Breast epithelium (tissue), 4 donors: ENCODE measurements around the gene GPR142. TPM values are rescaled to one million over a fixed set of nuclear protein-coding genes. Genes with fewer than 3 reads are reported as not detected.

Source experiments
- DNase-seq, 2 donors: peaks; one replicate each; pipeline ENCODE4 v3.0.0-alpha.2; 2019; ENCODE audit warnings: low spot score in 2 of 2
- H3K27ac ChIP-seq, 2 donors: fragments of 200-600 bp; sonication (generic) in 1 of 2; one replicate each; pipeline ENCODE4 v1.5.1; 2016 to 2019; ENCODE audit warnings: mild to moderate bottlenecking in 1 of 2
- H3K27me3 ChIP-seq, 2 donors: fragments of 200-600 bp; sonication (generic) in 1 of 2; one replicate each; pipeline versions ENCODE4 v1.5.1 to v1.6.0; 2017 to 2019; ENCODE audit warnings: control low read depth in 1 of 2, mild to moderate bottlenecking in 1 of 2
- H3K36me3 ChIP-seq: fragments of 200-600 bp; one replicate; pipeline ENCODE4 v1.5.1; 2019
- H3K4me1 ChIP-seq, 2 donors: fragments of 200-600 bp; sonication (generic); one replicate each; pipeline ENCODE4 v1.5.1; 2016 to 2019; ENCODE audit warnings: control low read depth in 1 of 2
- H3K4me3 ChIP-seq, 3 donors: fragments of 200-600 bp; sonication (generic); 1 replicate in 2 of 3; 2 replicates in 1 of 3; pipeline ENCODE4 v1.5.1; 2016 to 2019; ENCODE audit warnings: mild to moderate bottlenecking in 3 of 3, moderate library complexity in 2 of 3
- H3K9me3 ChIP-seq, 2 donors: fragments of 200-600 bp; sonication (generic) in 1 of 2; one replicate each; pipeline ENCODE4 v1.5.1; 2016 to 2019; ENCODE audit warnings: control low read depth in 1 of 2
- POLR2A ChIP-seq: fragments of 450-650 bp; IDR thresholded peaks from one replicate; pipeline ENCODE4 v1.6.1; 2016; ENCODE audit warnings: antibody characterized with exemption, mild to moderate bottlenecking, moderate library complexity
- POLR2AphosphoS5 ChIP-seq, 3 donors: sonication (generic); formaldehyde crosslinking; IDR thresholded peaks; one replicate each; pipeline ENCODE4 v1.6.1; 2017; ENCODE audit warnings: antibody characterized with exemption in 3 of 3
- intact Hi-C: fragments of 100-400 bp; cut with DNase I; formaldehyde crosslinking; loops from one replicate; pipeline ENCODE4 v1.15.1; 2023; ENCODE audit warnings: low total_unique reads
- total RNA-seq, 3 donors: library from RNA; depleted of rRNA; stranded (reverse); fragments of >200 nt; gene quantifications; one replicate each; pipeline ENCODE4 v1.1.0, GENCODE V29; 2016
- TF ChIP-seq, protein P1 (sequence below), 3 donors: fragments of 450-650 bp; IDR thresholded peaks; one replicate each; pipeline ENCODE4 v1.5.1; 2016 to 2017; ENCODE audit warnings: antibody characterized with exemption in 3 of 3, mild to moderate bottlenecking in 3 of 3, moderate library complexity in 3 of 3

Gene GPR142
- total RNA-seq, 3 donors from 2014 or later: not detected

DNA sequence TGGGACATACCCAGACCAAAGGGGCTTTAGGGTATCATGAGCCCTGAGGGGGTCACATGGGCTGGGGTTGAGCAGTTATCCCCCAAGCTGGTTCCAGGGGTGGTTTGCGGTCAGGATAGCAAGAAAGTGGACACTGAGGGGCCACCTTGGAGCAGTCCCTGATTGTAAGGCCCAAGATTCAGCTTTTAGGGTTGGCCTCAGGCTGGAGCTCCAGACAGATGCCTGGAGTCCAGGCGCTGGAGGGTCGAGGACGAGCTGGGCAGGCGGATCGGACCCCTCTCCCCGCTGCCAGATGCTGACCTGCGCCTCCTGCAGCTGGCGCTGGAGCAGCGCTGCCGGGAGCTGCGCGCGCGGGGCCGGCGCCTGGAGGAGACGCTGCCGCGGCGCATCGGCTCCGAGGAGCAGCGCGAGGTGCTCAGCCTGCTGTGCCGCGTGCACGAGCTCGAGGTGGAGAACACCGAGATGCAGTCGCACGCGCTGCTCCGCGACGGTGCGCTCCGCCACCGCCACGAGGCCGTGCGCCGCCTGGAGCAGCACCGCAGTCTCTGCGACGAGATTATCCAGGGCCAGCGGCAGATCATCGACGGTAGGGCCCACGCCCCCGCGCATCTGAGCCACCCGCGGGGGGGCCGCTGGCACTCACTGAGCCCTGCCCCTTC, 15.6 kb upstream of the GPR142 start:
- Histone ChIP-seq H3K4me3 (no peak overlapping the region), H3K4me1 (no peaks in the 10 kb centered on the region), H3K36me3 (no peaks in the 10 kb centered on the region), H3K9me3 (no peaks in the 10 kb centered on the region), H3K27ac (no peak overlapping the region), H3K27me3 (peaks cover 3 to 73% of the 10 kb centered on the region in 2 donors)
- TF ChIP-seq POLR2A (no peak), POLR2AphosphoS5 (IDR thresholded peaks at IDR 0.05) (no peak)
- TF ChIP-seq, protein P1, sequence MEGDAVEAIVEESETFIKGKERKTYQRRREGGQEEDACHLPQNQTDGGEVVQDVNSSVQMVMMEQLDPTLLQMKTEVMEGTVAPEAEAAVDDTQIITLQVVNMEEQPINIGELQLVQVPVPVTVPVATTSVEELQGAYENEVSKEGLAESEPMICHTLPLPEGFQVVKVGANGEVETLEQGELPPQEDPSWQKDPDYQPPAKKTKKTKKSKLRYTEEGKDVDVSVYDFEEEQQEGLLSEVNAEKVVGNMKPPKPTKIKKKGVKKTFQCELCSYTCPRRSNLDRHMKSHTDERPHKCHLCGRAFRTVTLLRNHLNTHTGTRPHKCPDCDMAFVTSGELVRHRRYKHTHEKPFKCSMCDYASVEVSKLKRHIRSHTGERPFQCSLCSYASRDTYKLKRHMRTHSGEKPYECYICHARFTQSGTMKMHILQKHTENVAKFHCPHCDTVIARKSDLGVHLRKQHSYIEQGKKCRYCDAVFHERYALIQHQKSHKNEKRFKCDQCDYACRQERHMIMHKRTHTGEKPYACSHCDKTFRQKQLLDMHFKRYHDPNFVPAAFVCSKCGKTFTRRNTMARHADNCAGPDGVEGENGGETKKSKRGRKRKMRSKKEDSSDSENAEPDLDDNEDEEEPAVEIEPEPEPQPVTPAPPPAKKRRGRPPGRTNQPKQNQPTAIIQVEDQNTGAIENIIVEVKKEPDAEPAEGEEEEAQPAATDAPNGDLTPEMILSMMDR (IDR thresholded peaks at IDR 0.05): no peak
- intact Hi-C loops: no loop called here
- DNase-seq: no peak

GRCh38 chr17:74353446-74354060, 13.8 kb upstream of the GPR142 start:
- TF ChIP-seq, protein P1 (IDR thresholded peaks at IDR 0.05): no peak
- no peak for TF ChIP-seq POLR2A
- TF ChIP-seq POLR2AphosphoS5 (IDR thresholded peaks at IDR 0.05): no peak
- intact Hi-C loops: no loop called here
- Histone ChIP-seq H3K27ac (no peak overlapping the region), H3K9me3 (no peaks in the 10 kb centered on the region), H3K4me1 (no peaks in the 10 kb centered on the region), H3K36me3 (no peaks in the 10 kb centered on the region), H3K4me3 (no peak overlapping the region), H3K27me3 (peaks cover 3 to 87% of the 10 kb centered on the region in 2 donors)
- no peak for DNase-seq

DNA sequence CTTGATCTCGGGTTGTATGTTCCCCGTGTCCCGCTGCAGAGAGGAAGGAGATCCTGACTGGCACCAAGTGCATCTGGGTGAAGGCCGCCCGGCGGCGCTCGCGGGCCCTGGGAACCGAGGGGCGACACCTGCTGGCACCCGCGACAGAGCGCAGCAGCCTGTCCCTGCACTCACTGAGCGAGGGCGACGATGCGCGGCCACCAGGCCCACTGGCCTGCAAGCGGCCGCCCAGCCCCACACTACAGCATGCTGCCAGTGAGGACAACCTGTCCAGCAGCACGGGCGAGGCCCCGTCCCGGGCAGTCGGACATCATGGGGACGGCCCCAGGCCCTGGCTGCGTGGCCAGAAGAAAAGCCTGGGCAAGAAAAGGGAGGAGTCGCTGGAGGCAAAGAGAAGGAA, 13.2 kb upstream of the GPR142 start:
- H3K9me3 ChIP-seq: no peaks in the 10 kb centered on the region
- H3K27ac ChIP-seq: no peak overlapping the region
- no peaks in the 10 kb centered on the region for H3K4me1 ChIP-seq
- H3K4me3 ChIP-seq: no peak overlapping the region
- H3K27me3 ChIP-seq: peaks cover 3 to 87% of the 10 kb centered on the region in 2 donors
- TF ChIP-seq POLR2A: no peak
- no peak for TF ChIP-seq POLR2AphosphoS5 (IDR thresholded peaks at IDR 0.05)
- TF ChIP-seq, protein P1 (IDR thresholded peaks at IDR 0.05): no peak
- H3K36me3 ChIP-seq: no peaks in the 10 kb centered on the region
- intact Hi-C loops: no loop called here
- no peak for DNase-seq

- DNase-seq: no peak
- TF ChIP-seq, protein P1 (IDR thresholded peaks at IDR 0.05): no peak
- TF ChIP-seq POLR2AphosphoS5 (IDR thresholded peaks at IDR 0.05): no peak
- Histone ChIP-seq H3K4me3 (no peak overlapping the region), H3K36me3 (no peaks in the 10 kb centered on the region), H3K27me3 (peaks cover 3 to 87% of the 10 kb centered on the region in 2 donors), H3K27ac (no peak overlapping the region), H3K4me1 (no peaks in the 10 kb centered on the region), H3K9me3 (no peaks in the 10 kb centered on the region)
- intact Hi-C loops: no loop called here
Measured at GRCh38 chr17:74354561-74354960, 12.7 kb upstream of the GPR142 start.

DNA sequence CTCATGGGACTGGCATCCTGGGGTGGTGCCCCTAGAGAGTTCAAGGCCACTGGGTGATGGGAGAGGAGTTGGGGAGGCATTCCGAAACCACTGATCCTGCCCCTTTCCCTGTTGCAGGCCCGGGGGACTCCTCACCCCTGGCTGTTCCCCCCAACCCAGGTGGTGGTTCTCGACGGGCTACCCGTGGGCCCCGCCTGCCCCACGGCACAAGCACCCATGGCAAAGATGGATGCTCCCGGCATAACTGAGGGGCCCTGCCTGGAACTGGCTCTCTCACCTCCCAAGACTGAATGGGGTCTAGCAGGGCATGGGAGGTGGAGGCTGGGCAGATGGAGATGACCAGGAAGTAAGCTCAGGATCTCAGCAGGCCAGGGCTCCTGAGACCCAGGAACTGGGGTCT, 12.2 kb upstream of the GPR142 start:
- no peaks in the 10 kb centered on the region for H3K4me1 ChIP-seq
- no peaks in the 10 kb centered on the region for H3K36me3 ChIP-seq
- TF ChIP-seq, protein P1 (IDR thresholded peaks at IDR 0.05): no peak
- TF ChIP-seq POLR2A (no peak), POLR2AphosphoS5 (IDR thresholded peaks at IDR 0.05) (no peak)
- no peak overlapping the region for H3K4me3 ChIP-seq
- no peaks in the 10 kb centered on the region for H3K9me3 ChIP-seq
- intact Hi-C loops: no loop called here
- no peak overlapping the region for H3K27ac ChIP-seq
- no peak for DNase-seq
- H3K27me3 ChIP-seq: peaks cover 3 to 92% of the 10 kb centered on the region in 2 donors
